ENCODE results near the gene PRDM2. TPM values are rescaled to one million over a fixed set of nuclear protein-coding genes. Genes with fewer than 3 reads are reported as not detected.
"Not testable (repeated sequence)": the region's sequence is repeated elsewhere in the genome, so short reads cannot be mapped to it uniquely, and the experiment has no call there.

PRDM2 gene
- total and polyA plus RNA-seq, 2 experiments from 2014 or later = 9.7 to 15.1 TPM

GRCh38 chr1:13708380-13708982, 8.5 kb downstream of the PRDM2 start:
- in situ Hi-C loops (cut with MboI) = no loop called here
- Histone ChIP-seq H3F3A (ENCODE audit: insufficient read depth) (peaks cover 12% of the 10 kb centered on the region; the same call in 1 of the 2 replicates), H3K27me3 (replicated peaks; ENCODE audit: insufficient read depth) (no peaks in the 10 kb centered on the region), H3K4me2 (ENCODE audit: unreplicated experiment) (no peak overlapping the region), H3K27ac (no peak overlapping the region), H3K9ac (no peak overlapping the region), H3K36me3 (ENCODE audit: low read depth) (no peaks in the 10 kb centered on the region), H3K4me1 (ENCODE audit: insufficient read depth) (peaks cover 23% of the 10 kb centered on the region), H3K9me3 (ENCODE audit: low read depth) (no peaks in the 10 kb centered on the region), H3K4me3 (no peak overlapping the region), H4K20me1 (ENCODE audit: insufficient read depth) (no peaks in the 10 kb centered on the region), H2AFZ (no peak overlapping the region), H3K9me2 (ENCODE audit: insufficient read depth) (no peaks in the 10 kb centered on the region), H3K79me2 (ENCODE audit: insufficient read depth) (peaks cover 89% of the 10 kb centered on the region)
- DNase-seq = no peak
- no peak for TF ChIP-seq EZH2phosphoT487 (IDR thresholded peaks at IDR 0.05; ENCODE audit: insufficient read depth, low read depth)
- no peak for TF ChIP-seq EZH2 (IDR thresholded peaks at IDR 0.05; ENCODE audit: insufficient read depth, poor library complexity, severe bottlenecking)
- 96 to 98% methylated on average over 10 of the region's 10 CpGs for WGBS, 2 experiments (ENCODE audit: low coverage in 1 of 2, low lambda C conversion rate in 2 of 2, missing lambda C conversion rate in 2 of 2)

- Histone ChIP-seq H4K20me1 (ENCODE audit: insufficient read depth) (no peaks in the 10 kb centered on the region), H3K27ac (no peak overlapping the region), H3K27me3 (replicated peaks; ENCODE audit: insufficient read depth) (no peaks in the 10 kb centered on the region), H3K4me3 (no peak overlapping the region), H2AFZ (no peak overlapping the region), H3F3A (ENCODE audit: insufficient read depth) (peaks cover 21% of the 10 kb centered on the region), H3K9me2 (ENCODE audit: insufficient read depth) (no peaks in the 10 kb centered on the region), H3K36me3 (ENCODE audit: low read depth) (no peaks in the 10 kb centered on the region), H3K79me2 (ENCODE audit: insufficient read depth) (peaks cover 84% of the 10 kb centered on the region), H3K9ac (no peak overlapping the region), H3K4me1 (ENCODE audit: insufficient read depth) (peaks cover 33% of the 10 kb centered on the region), H3K9me3 (ENCODE audit: low read depth) (no peaks in the 10 kb centered on the region), H3K4me2 (ENCODE audit: unreplicated experiment) (no peak overlapping the region)
- in situ Hi-C loops (cut with MboI) = no loop called here
- WGBS, 2 experiments (ENCODE audit: low coverage in 1 of 2, low lambda C conversion rate in 2 of 2, missing lambda C conversion rate in 2 of 2) = 96% methylated on average over 2 of the region's 2 CpGs
- TF ChIP-seq EZH2 (IDR thresholded peaks at IDR 0.05; ENCODE audit: insufficient read depth, poor library complexity, severe bottlenecking) (no peak), EZH2phosphoT487 (IDR thresholded peaks at IDR 0.05; ENCODE audit: insufficient read depth, low read depth) (no peak)
- DNase-seq = no peak
Measured at GRCh38 chr1:13710086-13710485, 10.1 kb downstream of the PRDM2 start.

- 33 to 39% methylated on average over 3 of the region's 3 CpGs for WGBS, 2 experiments (ENCODE audit: low coverage in 1 of 2, low lambda C conversion rate in 2 of 2, missing lambda C conversion rate in 2 of 2)
Measured at GRCh38 chr1:13714851-13715250, 14.9 kb downstream of the PRDM2 start.

GRCh38 chr1:13715616-13716287, 15.8 kb downstream of the PRDM2 start:
- H3K4me2 ChIP-seq (ENCODE audit: unreplicated experiment) = peak overlapping the region; percentile 84
- H3K9ac ChIP-seq = peak overlapping the region; percentile 58
- H3K27me3 ChIP-seq (replicated peaks; ENCODE audit: insufficient read depth); in situ Hi-C loops (cut with MboI); H4K20me1 ChIP-seq (ENCODE audit: insufficient read depth); H3K9me3 ChIP-seq (ENCODE audit: low read depth); H3K36me3 ChIP-seq (ENCODE audit: low read depth); H3K9me2 ChIP-seq (ENCODE audit: insufficient read depth); H2AFZ ChIP-seq: not testable (repeated sequence)
- peak overlapping the region; percentile 84 for H3K27ac ChIP-seq
- peaks cover 24% of the 10 kb centered on the region for H3F3A ChIP-seq (ENCODE audit: insufficient read depth)
- peak; percentile 93 for DNase-seq
- peaks cover 14% of the 10 kb centered on the region for H3K4me1 ChIP-seq (ENCODE audit: insufficient read depth)
- H3K79me2 ChIP-seq (ENCODE audit: insufficient read depth) = peaks cover 78% of the 10 kb centered on the region
- 46 to 49% methylated on average over 8 to 9 of the region's 9 CpGs for WGBS, 2 experiments (ENCODE audit: low coverage in 1 of 2, low lambda C conversion rate in 2 of 2, missing lambda C conversion rate in 2 of 2)
- H3K4me3 ChIP-seq = peak overlapping the region; percentile 50

More at GRCh38 chr1:13714851-13715250, 14.9 kb downstream of the PRDM2 start:
- peak overlapping the region; percentile 50 for H3K4me3 ChIP-seq
- no peaks in the 10 kb centered on the region for H3K9me2 ChIP-seq (ENCODE audit: insufficient read depth)
- H3K79me2 ChIP-seq (ENCODE audit: insufficient read depth) = peaks cover 78% of the 10 kb centered on the region
- no peaks in the 10 kb centered on the region for H4K20me1 ChIP-seq (ENCODE audit: insufficient read depth)
- peak overlapping the region; percentile 84 for H3K4me2 ChIP-seq (ENCODE audit: unreplicated experiment)
- in situ Hi-C loops (cut with MboI) = no loop called here
- TF ChIP-seq EZH2 (IDR thresholded peaks at IDR 0.05; ENCODE audit: insufficient read depth, poor library complexity, severe bottlenecking) (no peak), EZH2phosphoT487 (IDR thresholded peaks at IDR 0.05; ENCODE audit: insufficient read depth, low read depth) (no peak)
- peak; percentile 69 for DNase-seq
- no peaks in the 10 kb centered on the region for H3K36me3 ChIP-seq (ENCODE audit: low read depth)
- peak overlapping the region; percentile 58 for H3K9ac ChIP-seq
- H3K27ac ChIP-seq = peak overlapping the region; percentile 84
- H3F3A ChIP-seq (ENCODE audit: insufficient read depth) = peaks cover 24% of the 10 kb centered on the region
- H3K4me1 ChIP-seq (ENCODE audit: insufficient read depth) = peaks cover 14% of the 10 kb centered on the region
- no peaks in the 10 kb centered on the region for H3K27me3 ChIP-seq (replicated peaks; ENCODE audit: insufficient read depth)
- no peaks in the 10 kb centered on the region for H3K9me3 ChIP-seq (ENCODE audit: low read depth)
- peak overlapping the region; percentile 35; the same call in 1 of the 2 replicates for H2AFZ ChIP-seq
